NCI-H446 (cell line): ENCODE measurements around the gene FAM98C.
"Not testable (repeated sequence)": the region's sequence is repeated elsewhere in the genome, so short reads cannot be mapped to it uniquely, and the experiment has no call there.

Experiments
- DNase-seq, 2 experiments: peaks; one replicate each; lab custom pipeline; 2025; lab: John Stamatoyannopoulos, UW

Gene FAM98C

GRCh38 chr19:38427035-38427677 lies 24.3 kb downstream of the FAM98C start:
- DNase-seq = not testable (repeated sequence)

- DNase-seq = no peak
Observed at GRCh38 chr19:38429055-38429810, 26.3 kb downstream of the FAM98C start.

GRCh38 chr19:38429811-38430156 lies 26.9 kb downstream of the FAM98C start:
- DNase-seq = no peak

DNA sequence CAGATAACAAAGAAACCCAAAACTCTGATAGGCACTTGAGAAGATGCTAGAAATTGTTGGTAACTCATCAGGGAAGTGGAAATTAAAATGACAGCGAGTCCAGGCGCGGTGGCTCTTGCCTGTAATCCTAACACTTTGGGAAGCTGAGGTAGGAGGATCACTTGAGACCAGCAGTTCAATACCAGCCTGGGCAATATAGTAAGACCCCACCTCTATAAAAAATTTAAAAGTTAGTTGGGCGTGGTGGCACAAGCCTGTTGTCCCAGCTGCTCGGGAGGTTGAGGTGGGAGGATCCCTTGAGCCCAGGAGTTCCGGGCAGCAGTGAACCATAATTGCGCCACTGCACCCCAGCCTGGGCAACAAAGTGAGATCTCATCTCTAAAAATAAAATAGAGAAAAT lies 28.0 kb downstream of the FAM98C start:
- no peak for DNase-seq

DNA sequence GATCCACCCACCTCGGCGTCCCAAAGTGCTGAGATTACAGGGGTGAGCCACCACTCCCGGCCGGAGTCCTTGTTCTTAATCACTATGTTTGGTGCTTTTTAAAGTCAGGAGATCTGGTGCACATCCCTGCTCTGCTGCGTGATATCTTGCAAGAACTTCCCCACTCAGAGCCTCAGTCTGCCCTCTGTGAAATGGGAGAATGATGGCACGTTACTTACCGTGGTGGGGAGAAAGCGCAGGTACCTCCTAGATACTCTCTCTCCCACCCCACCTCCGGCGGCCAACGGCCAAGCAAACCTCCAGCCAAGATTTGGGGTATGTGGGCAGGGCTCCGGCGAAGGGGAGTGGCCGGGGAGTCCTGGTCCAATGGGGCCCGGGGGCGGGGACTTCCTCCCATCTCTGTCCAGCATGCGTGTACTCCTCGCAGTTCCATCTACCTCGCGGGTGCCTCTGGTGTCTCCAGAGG lies 30.4 kb downstream of the FAM98C start, which contains the start of gene RYR1:
Gene RYR1, plus strand, starts transcription at position 424 of the 466 bp plus-strand sequence. CDS start 139 bp downstream, outside the sequence.
- no peak for DNase-seq

GRCh38 chr19:38434549-38435051 lies 31.7 kb downstream of the FAM98C start:
- no peak for DNase-seq

- no peak for DNase-seq
Observed at GRCh38 chr19:38437295-38437694, 34.4 kb downstream of the FAM98C start.

GRCh38 chr19:38437917-38438316 lies 35.0 kb downstream of the FAM98C start:
- DNase-seq = no peak

DNA sequence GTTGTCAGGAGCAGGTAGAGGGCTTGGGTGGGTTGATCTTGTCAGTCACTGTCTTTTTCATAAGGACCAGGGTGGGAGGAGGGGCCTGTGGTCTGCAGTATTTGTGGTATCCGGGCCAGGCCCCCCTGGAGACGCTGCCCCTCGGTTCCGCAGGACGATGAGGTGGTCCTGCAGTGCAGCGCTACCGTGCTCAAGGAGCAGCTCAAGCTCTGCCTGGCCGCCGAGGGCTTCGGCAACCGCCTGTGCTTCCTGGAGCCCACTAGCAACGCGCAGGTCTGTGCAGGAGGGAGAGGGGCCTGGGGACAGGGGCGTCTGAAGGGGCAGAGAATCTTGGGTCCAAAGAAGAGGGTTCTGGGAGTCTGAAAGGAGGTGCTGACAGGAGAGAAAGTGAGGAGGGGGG lies 37.7 kb downstream of the FAM98C start:
- no peak for DNase-seq

DNA sequence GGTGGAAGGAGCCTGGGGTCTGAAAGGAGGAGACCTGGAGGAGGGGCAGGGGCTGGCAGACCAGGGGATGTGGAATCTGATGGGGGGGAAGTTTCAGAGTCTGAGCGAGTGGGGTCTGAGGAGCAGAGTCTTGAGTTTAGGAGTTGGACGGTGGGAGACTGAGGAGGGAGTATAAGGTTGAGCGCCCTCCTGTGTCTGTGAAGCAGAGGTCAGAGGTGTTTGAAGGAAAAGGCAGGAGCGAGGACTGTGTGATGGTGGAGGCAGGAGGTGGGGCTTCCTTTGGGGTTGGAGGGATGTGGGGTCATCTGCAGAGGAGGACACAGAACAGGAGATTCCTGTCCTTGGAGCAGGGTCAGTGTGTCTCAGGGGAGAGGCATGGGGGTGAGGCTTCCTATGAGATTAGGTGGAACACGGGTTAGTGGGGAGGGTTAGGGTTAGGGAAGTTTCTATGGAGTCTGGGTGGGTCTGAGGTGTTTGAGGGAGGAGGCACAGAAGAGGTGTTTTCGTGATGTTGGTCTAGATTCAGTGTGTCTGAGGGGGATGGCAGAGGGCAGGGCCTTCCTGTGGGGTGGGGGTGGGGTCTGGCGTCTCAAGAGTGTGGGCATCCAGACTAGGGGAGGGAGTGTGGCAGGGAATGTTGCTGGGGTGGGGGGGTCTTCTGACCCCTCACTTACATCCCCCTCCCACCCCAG lies 38.9 kb downstream of the FAM98C start:
- DNase-seq = no peak

DNA sequence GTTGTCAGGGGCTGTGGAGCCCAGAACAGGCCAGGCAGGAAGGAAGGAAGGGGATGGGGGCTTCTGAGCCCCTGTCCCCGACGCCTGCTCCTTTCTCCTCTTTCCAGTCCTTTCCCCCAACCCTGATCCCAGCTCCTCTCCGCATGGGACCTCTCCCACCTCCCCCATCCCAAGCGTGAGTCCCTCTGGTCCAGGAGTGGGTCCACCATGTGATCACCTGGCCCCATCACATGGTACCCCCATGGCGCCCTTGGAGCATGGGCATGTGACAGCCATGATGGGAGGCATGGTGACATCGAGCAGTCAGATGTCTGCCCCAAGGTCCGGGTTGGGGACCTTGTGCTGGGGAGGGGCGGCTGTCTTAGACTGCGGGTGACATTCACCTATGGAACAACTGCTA lies 39.8 kb downstream of the FAM98C start:
- DNase-seq = no peak

DNA sequence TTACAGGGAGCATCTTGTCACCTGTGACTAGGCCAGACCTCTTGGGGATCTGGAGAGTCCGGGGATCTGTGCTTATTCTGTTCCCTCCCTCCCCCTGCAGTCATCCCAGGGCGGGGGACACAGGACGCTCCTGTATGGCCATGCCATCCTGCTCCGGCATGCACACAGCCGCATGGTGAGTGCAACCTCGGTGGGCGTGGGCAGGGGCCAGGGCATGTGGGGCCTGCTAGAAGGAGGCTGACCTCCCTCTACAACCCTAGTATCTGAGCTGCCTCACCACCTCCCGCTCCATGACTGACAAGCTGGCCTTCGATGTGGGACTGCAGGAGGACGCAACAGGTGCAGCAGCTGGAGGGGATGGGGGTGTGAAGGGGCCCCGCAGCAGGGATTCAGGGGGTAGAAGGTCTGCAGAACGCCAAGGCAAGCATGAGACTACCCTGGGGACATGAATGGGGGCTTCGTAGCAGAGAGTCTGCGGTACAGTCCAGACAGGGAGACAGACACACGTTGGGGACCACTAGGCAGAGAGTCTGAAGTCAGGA lies 40.6 kb downstream of the FAM98C start:
- DNase-seq = no peak

GRCh38 chr19:38444026-38444425 lies 41.1 kb downstream of the FAM98C start:
- no peak for DNase-seq

DNA sequence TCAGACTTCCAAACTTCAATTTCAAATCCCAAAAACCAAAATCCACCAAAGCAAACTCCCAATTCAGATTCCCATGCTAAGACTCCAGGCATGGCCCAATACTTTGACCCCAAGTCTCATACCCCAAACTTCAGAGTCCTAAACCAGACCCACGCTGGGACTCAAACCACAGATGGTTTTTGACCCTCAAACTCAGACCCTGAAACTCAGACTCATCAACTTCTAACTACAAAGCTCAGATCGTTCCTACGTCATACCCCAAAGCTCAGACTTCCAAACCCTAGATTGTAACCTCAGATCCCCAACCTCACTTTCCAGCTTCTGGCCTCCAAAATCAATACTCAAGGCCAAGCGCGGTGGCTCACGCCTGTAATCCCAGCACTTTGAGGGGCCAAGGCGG lies 42.5 kb downstream of the FAM98C start:
- DNase-seq = no peak

DNA sequence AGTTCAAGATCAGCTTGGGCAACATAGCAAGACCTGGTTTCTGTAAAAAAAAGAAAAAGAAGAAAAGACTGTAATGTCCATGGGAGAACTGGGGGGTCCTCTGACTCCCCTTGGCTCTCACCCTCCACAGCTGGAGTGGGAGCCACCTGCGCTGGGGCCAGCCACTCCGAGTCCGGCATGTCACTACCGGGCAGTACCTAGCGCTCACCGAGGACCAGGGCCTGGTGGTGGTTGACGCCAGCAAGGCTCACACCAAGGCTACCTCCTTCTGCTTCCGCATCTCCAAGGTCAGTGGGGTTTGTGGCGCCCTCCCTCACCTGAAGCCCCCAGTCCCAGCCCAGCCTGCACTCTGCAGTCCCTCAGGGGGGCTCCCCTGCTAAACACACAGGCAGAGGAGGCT lies 45.3 kb downstream of the FAM98C start:
- no peak for DNase-seq

DNA sequence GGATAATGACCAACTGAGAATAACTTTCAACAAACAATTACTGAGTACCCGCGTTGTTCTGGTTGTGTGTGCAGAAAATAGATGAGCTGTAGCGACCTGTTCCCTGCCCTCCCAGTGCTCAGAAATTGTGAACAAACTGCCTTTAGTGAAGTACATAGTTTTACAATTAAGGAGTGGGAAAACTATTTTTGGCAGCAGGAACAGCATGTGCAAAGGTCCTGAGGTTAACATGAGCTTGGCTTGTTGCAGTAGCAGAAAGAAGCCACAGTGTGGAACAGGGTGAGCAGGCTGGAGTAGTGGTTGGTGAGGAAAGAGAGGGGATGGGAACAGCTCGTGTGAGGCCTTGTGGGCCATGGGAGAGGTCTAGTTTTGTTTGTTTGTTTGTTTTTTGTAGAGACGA lies 46.6 kb downstream of the FAM98C start:
- DNase-seq = no peak

DNA sequence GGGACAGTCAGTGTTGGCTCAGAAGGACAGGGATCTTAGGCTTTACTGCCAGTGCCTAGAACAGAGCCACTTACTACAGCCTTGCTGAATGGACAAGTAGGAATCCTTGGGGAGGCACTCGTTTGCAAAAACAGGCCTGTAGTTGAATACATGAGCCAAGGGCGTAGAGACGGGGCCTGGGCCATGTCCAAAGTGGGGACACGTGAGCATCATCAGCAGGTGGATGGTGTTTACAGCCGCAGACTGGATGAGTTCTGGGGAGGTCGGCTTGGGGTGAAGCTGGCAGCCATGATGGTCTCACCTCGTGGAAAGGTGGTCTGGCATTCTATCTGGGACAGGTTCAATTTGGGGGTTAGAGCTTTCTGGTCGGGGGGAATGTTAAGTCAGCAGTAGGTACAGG lies 48.1 kb downstream of the FAM98C start:
- no peak for DNase-seq

DNA sequence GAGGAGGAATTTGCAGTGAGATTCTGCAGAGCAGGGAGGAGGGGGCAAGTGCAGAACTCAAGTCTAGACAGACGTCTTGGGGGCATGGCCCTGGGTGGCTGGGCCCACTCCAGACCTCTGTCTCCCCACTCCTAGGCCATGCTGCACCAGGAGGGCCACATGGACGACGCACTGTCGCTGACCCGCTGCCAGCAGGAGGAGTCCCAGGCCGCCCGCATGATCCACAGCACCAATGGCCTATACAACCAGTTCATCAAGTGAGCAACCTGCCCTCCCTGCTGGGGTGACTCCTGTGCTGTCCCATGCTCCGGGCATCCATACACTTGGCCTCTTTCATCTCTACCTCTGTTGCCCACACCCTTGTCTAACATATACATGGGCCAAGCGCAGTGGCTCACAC lies 48.7 kb downstream of the FAM98C start:
- DNase-seq = no peak

DNA sequence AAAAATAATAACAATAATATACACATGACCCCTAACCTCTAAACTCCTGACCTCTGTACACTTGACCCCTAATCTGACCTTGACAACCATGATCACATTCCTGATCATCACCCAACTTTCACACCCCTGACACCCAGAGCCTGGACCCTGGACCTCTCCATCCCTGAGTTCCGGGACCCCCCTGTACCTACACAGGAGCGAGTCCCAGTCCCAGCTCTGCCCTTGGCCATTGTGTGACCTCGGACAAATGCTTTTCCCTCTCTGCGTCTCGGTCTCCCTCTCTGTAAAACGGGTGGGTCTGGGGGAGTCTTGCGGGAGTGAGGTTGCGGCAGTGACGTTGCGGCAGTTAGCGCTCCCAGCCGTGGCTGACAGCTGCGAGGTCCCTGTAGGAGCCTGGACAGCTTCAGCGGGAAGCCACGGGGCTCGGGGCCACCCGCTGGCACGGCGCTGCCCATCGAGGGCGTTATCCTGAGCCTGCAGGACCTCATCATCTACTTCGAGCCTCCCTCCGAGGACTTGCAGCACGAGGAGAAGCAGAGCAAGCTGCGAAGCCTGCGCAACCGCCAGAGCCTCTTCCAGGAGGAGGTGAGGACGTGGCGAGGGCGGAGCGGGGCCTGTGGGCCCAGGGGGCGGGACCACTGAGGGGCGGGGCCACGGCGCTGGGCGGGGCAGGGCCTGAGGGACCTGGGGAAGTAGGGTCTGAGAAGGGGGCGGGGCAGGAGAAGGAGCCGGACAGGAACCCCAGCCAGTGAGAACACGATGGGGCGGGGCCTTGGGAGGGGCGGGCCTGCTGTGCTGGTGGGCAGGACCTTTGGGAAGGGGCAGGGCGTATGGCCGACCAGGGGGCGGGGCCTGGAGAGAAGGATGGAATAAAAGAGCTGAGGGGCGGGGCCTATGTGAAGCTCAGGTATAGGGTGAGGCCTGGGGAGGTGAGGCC lies 49.8 kb downstream of the FAM98C start:
- no peak for DNase-seq

DNA sequence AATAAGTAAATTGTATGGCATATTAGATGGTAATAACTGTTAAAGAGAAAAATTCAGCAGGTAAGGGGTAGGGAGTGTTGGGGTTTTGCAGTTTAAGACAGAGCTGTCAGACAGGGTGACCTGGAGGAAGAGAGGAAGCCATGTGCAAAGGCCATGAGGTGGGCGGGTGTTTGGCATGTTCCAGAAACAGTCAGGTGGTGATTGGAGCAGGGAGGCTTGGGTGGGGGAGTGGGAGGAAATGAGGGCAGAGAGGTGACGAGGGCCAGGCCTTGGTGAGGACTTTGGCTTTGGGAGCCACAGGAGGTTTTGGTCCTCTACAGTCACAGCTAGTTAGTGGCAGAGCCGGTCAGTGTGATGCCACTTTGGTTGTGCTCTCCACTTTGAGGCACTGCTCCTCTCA lies 50.7 kb downstream of the FAM98C start:
- DNase-seq = no peak

GRCh38 chr19:38455031-38455430 lies 52.1 kb downstream of the FAM98C start:
- DNase-seq = no peak
